Activated naive CD4-positive, alpha-beta T cell treated with anti-CD3 and anti-CD28 coated beads, Interleukin-2, amount 50 U/mL, for 24 hours (primary cell): ENCODE data around the gene NFU1.
A peak's percentile ranks its signal among the peaks of the same experiment; 100 is the strongest.
"Not testable (repeated sequence)": the region's sequence is repeated elsewhere in the genome, so short reads cannot be mapped to it uniquely, and the experiment has no call there.

ENCODE experiments used
- H3K27ac Mint-ChIP-seq: one replicate; pipeline ENCODE4 v1.8.0; 2021; ENCODE audit warnings: mild to moderate bottlenecking, mixed read lengths
- H3K27me3 Mint-ChIP-seq: one replicate; pipeline ENCODE4 v1.8.0; 2021; ENCODE audit warnings: mixed read lengths
- H3K36me3 Mint-ChIP-seq: one replicate; pipeline ENCODE4 v1.8.0; 2021; ENCODE audit warnings: mixed read lengths
- H3K4me1 Mint-ChIP-seq: one replicate; pipeline ENCODE4 v1.8.0; 2021; ENCODE audit warnings: mixed read lengths
- H3K4me3 Mint-ChIP-seq: one replicate; pipeline ENCODE4 v1.8.0; 2021; ENCODE audit warnings: mild to moderate bottlenecking, mixed read lengths
- H3K9me3 Mint-ChIP-seq: one replicate; pipeline ENCODE4 v1.8.0; 2021; ENCODE audit warnings: mixed read lengths

NFU1 gene

GRCh38 chr2:69459936-69460335 is 22.7 kb upstream of the NFU1 start:
- peaks cover 9% of the 10 kb centered on the region for H3K36me3 Mint-ChIP-seq
- H3K9me3 Mint-ChIP-seq = no peaks in the 10 kb centered on the region
- H3K27me3 Mint-ChIP-seq = no peaks in the 10 kb centered on the region
- H3K4me3 Mint-ChIP-seq = no peak overlapping the region
- peaks cover 22% of the 10 kb centered on the region for H3K4me1 Mint-ChIP-seq
- peak overlapping the region; percentile 74 for H3K27ac Mint-ChIP-seq

GRCh38 chr2:69456950-69457445 is 19.8 kb upstream of the NFU1 start:
- Mint-ChIP-seq H3K4me1 (peaks cover 37% of the 10 kb centered on the region), H3K36me3 (peaks cover 5% of the 10 kb centered on the region), H3K27ac (peak overlapping the region; percentile 26), H3K9me3 (no peaks in the 10 kb centered on the region), H3K27me3 (no peaks in the 10 kb centered on the region), H3K4me3 (no peak overlapping the region)

GRCh38 chr2:69456154-69456553 is 18.9 kb upstream of the NFU1 start:
- peaks cover 37% of the 10 kb centered on the region for H3K4me1 Mint-ChIP-seq
- no peaks in the 10 kb centered on the region for H3K27me3 Mint-ChIP-seq
- H3K36me3 Mint-ChIP-seq = peaks cover 5% of the 10 kb centered on the region
- H3K4me3 Mint-ChIP-seq = no peak overlapping the region
- H3K9me3 Mint-ChIP-seq = no peaks in the 10 kb centered on the region
- no peak overlapping the region for H3K27ac Mint-ChIP-seq

- no peaks in the 10 kb centered on the region for H3K27me3 Mint-ChIP-seq
- H3K4me3 Mint-ChIP-seq = no peak overlapping the region
- no peaks in the 10 kb centered on the region for H3K9me3 Mint-ChIP-seq
- H3K4me1 Mint-ChIP-seq = peaks cover 35% of the 10 kb centered on the region
- H3K36me3 Mint-ChIP-seq = peaks cover 4% of the 10 kb centered on the region
- no peak overlapping the region for H3K27ac Mint-ChIP-seq
Measured at GRCh38 chr2:69454976-69455375, 17.7 kb upstream of the NFU1 start.

- H3K4me3 Mint-ChIP-seq = no peak overlapping the region
- H3K27ac Mint-ChIP-seq = peak overlapping the region; percentile 48
- no peaks in the 10 kb centered on the region for H3K36me3 Mint-ChIP-seq
- peaks cover 32% of the 10 kb centered on the region for H3K4me1 Mint-ChIP-seq
- no peaks in the 10 kb centered on the region for H3K27me3 Mint-ChIP-seq
- no peaks in the 10 kb centered on the region for H3K9me3 Mint-ChIP-seq
Measured at GRCh38 chr2:69453475-69454129, 16.4 kb upstream of the NFU1 start.

GRCh38 chr2:69452687-69453086 is 15.5 kb upstream of the NFU1 start:
- Mint-ChIP-seq H3K27ac (no peak overlapping the region), H3K36me3 (peaks cover 2% of the 10 kb centered on the region), H3K9me3 (no peaks in the 10 kb centered on the region), H3K27me3 (no peaks in the 10 kb centered on the region), H3K4me3 (no peak overlapping the region), H3K4me1 (peaks cover 27% of the 10 kb centered on the region)

- H3K27me3 Mint-ChIP-seq = no peaks in the 10 kb centered on the region
- H3K9me3 Mint-ChIP-seq = no peaks in the 10 kb centered on the region
- no peak overlapping the region for H3K4me3 Mint-ChIP-seq
- H3K27ac Mint-ChIP-seq = no peak overlapping the region
- H3K4me1 Mint-ChIP-seq = peaks cover 22% of the 10 kb centered on the region
- H3K36me3 Mint-ChIP-seq = peaks cover 2% of the 10 kb centered on the region
Measured at GRCh38 chr2:69450735-69451416, 13.6 kb upstream of the NFU1 start.

GRCh38 chr2:69449906-69450305 is 12.7 kb upstream of the NFU1 start:
- Mint-ChIP-seq H3K9me3 (no peaks in the 10 kb centered on the region), H3K36me3 (peaks cover 2% of the 10 kb centered on the region), H3K4me3 (no peak overlapping the region), H3K27ac (no peak overlapping the region), H3K27me3 (no peaks in the 10 kb centered on the region), H3K4me1 (peaks cover 15% of the 10 kb centered on the region)

GRCh38 chr2:69443673-69444072 is 6.4 kb upstream of the NFU1 start:
- H3K4me1 Mint-ChIP-seq, H3K27ac Mint-ChIP-seq, H3K4me3 Mint-ChIP-seq, H3K9me3 Mint-ChIP-seq, H3K36me3 Mint-ChIP-seq, H3K27me3 Mint-ChIP-seq: not testable (repeated sequence)

GRCh38 chr2:69439499-69439898 is 2.3 kb upstream of the NFU1 start:
- peak overlapping the region; percentile 86 for H3K27ac Mint-ChIP-seq
- H3K27me3 Mint-ChIP-seq, H3K36me3 Mint-ChIP-seq, H3K9me3 Mint-ChIP-seq, H3K4me3 Mint-ChIP-seq: not testable (repeated sequence)
- H3K4me1 Mint-ChIP-seq = peaks cover 29% of the 10 kb centered on the region

GRCh38 chr2:69438580-69438979 is 1.3 kb upstream of the NFU1 start:
- H3K27me3 Mint-ChIP-seq = no peaks in the 10 kb centered on the region
- H3K27ac Mint-ChIP-seq = no peak overlapping the region
- peak overlapping the region; percentile 72 for H3K4me3 Mint-ChIP-seq
- peaks cover 36% of the 10 kb centered on the region for H3K4me1 Mint-ChIP-seq
- H3K9me3 Mint-ChIP-seq = no peaks in the 10 kb centered on the region
- peaks cover 8% of the 10 kb centered on the region for H3K36me3 Mint-ChIP-seq

- H3K4me3 Mint-ChIP-seq = peak overlapping the region; percentile 88
- peak overlapping the region; percentile 96 for H3K27ac Mint-ChIP-seq
- H3K36me3 Mint-ChIP-seq = peaks cover 8% of the 10 kb centered on the region
- H3K4me1 Mint-ChIP-seq = peaks cover 36% of the 10 kb centered on the region
- no peaks in the 10 kb centered on the region for H3K9me3 Mint-ChIP-seq
- no peaks in the 10 kb centered on the region for H3K27me3 Mint-ChIP-seq
Measured at GRCh38 chr2:69437751-69438154, 518 bp upstream of the NFU1 start.

- Mint-ChIP-seq H3K9me3 (no peaks in the 10 kb centered on the region), H3K4me3 (peak overlapping the region; percentile 88), H3K27me3 (no peaks in the 10 kb centered on the region), H3K36me3 (peaks cover 8% of the 10 kb centered on the region), H3K4me1 (peaks cover 41% of the 10 kb centered on the region), H3K27ac (peak overlapping the region; percentile 96)
Measured at GRCh38 chr2:69436596-69436937, 668 bp downstream of the NFU1 start.

GRCh38 chr2:69434753-69435152 is 2.5 kb downstream of the NFU1 start:
- Mint-ChIP-seq H3K4me3 (peak overlapping the region; percentile 64), H3K4me1 (peaks cover 41% of the 10 kb centered on the region), H3K9me3 (no peaks in the 10 kb centered on the region), H3K27ac (no peak overlapping the region), H3K36me3 (peaks cover 9% of the 10 kb centered on the region), H3K27me3 (no peaks in the 10 kb centered on the region)

GRCh38 chr2:69429491-69430183 is 7.6 kb downstream of the NFU1 start:
- Mint-ChIP-seq H3K4me1 (peaks cover 13% of the 10 kb centered on the region), H3K9me3 (no peaks in the 10 kb centered on the region), H3K27me3 (no peaks in the 10 kb centered on the region)

GRCh38 chr2:69428981-69429380 is 8.3 kb downstream of the NFU1 start:
- no peaks in the 10 kb centered on the region for H3K9me3 Mint-ChIP-seq
- no peaks in the 10 kb centered on the region for H3K27me3 Mint-ChIP-seq
- H3K4me1 Mint-ChIP-seq = peaks cover 8% of the 10 kb centered on the region
- no peak overlapping the region for H3K4me3 Mint-ChIP-seq
- H3K27ac Mint-ChIP-seq = peak overlapping the region; percentile 59
- peaks cover 5% of the 10 kb centered on the region for H3K36me3 Mint-ChIP-seq

More at GRCh38 chr2:69429491-69430183, 7.6 kb downstream of the NFU1 start:
- Mint-ChIP-seq H3K36me3 (peaks cover 7% of the 10 kb centered on the region), H3K4me3 (no peak overlapping the region), H3K27ac (no peak overlapping the region)
